ENCODE measurements around the gene AFAP1. TPM values are rescaled to one million over a fixed set of nuclear protein-coding genes. Genes with fewer than 3 reads are reported as not detected.

The AFAP1 gene
- polyA plus RNA-seq, 1 donor (not counting 4 experiments of a cell fraction or from before 2014, with no cell fraction given): 7.6 TPM

- no peaks in the 10 kb centered on the region for H3K9me3 ChIP-seq (ENCODE audit: control insufficient read depth, low read depth, low read length)
- no peak overlapping the region for H3K27ac ChIP-seq (ENCODE audit: control insufficient read depth, insufficient read depth, low read length)
- H3K9ac ChIP-seq (ENCODE audit: control insufficient read depth, extremely low read depth, insufficient read depth, low read length): no peak overlapping the region
- H2AFZ ChIP-seq (ENCODE audit: control insufficient read depth, low read length): no peak overlapping the region
- no peaks in the 10 kb centered on the region for H4K20me1 ChIP-seq (ENCODE audit: control insufficient read depth, extremely low read depth, insufficient read depth, low read length)
- TF ChIP-seq EZH2 (IDR thresholded peaks at IDR 0.05; ENCODE audit: low read length): no peak
- TF ChIP-seq, protein P1, sequence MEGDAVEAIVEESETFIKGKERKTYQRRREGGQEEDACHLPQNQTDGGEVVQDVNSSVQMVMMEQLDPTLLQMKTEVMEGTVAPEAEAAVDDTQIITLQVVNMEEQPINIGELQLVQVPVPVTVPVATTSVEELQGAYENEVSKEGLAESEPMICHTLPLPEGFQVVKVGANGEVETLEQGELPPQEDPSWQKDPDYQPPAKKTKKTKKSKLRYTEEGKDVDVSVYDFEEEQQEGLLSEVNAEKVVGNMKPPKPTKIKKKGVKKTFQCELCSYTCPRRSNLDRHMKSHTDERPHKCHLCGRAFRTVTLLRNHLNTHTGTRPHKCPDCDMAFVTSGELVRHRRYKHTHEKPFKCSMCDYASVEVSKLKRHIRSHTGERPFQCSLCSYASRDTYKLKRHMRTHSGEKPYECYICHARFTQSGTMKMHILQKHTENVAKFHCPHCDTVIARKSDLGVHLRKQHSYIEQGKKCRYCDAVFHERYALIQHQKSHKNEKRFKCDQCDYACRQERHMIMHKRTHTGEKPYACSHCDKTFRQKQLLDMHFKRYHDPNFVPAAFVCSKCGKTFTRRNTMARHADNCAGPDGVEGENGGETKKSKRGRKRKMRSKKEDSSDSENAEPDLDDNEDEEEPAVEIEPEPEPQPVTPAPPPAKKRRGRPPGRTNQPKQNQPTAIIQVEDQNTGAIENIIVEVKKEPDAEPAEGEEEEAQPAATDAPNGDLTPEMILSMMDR (optimal IDR thresholded peaks at IDR 0.05 in 1 of 3, IDR thresholded peaks at IDR 0.05 in 1 of 3, conservative IDR thresholded peaks at IDR 0.05 in 1 of 3; ENCODE audit: extremely low read depth in 1 of 3, insufficient read depth in 2 of 3, low read length in 3 of 3): no peak
- no peak overlapping the region for H3K4me2 ChIP-seq (ENCODE audit: control insufficient read depth, extremely low read depth, insufficient read depth, low read depth, low read length)
- H3K36me3 ChIP-seq (ENCODE audit: control insufficient read depth in 2 of 2, extremely low read depth in 1 of 2, insufficient read depth in 2 of 2, low read length in 2 of 2): peaks cover 2 to 10% of the 10 kb centered on the region in 2 experiments
- H3K4me3 ChIP-seq (ENCODE audit: control insufficient read depth in 2 of 3, extremely low read depth in 1 of 3, insufficient read depth in 2 of 3, low read depth in 1 of 3, low read length in 3 of 3): no peak overlapping the region
- no peaks in the 10 kb centered on the region for H3K79me2 ChIP-seq (ENCODE audit: control insufficient read depth, insufficient read depth, low read length)
- H3K27me3 ChIP-seq (ENCODE audit: control insufficient read depth, extremely low read depth, insufficient read depth, low read length): no peaks in the 10 kb centered on the region
- dilution Hi-C loops (cut with MboI; ENCODE audit: extremely low pct_ligation_motif_present, low sequenced_read_pairs): no loop called here
- no peak for FAIRE-seq
- DNase-seq (ENCODE audit: low read depth, low spot score): no peak
- no peaks in the 10 kb centered on the region for H3K9me1 ChIP-seq (ENCODE audit: control insufficient read depth, extremely low read depth, insufficient read depth, low read length)
- H3K4me1 ChIP-seq (ENCODE audit: control insufficient read depth, extremely low read depth, insufficient read depth, low read length): peaks cover 10% of the 10 kb centered on the region
These were observed 113.3 kb downstream of the AFAP1 start for GRCh38 chr4:7826176-7826908.

DNA sequence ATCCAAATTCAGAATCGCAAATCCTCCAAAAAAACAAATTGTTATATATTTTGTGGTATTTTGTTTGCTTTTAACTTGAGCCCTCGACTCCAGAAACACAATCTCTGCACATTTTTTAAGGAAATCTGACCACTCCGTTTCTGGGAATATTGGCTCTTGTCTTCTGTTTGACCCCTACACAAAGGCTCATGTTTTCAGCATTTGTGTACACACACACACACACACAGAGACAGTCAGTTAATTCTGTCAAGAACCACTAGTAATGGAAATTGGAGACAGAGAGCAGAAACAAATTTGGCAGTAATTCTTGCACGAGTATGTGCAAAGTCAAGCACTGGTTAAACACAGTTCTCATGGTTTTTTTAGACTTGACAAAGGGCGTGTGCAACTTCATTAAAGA, 115.4 kb downstream of the AFAP1 start:
- H3K27ac ChIP-seq (ENCODE audit: control insufficient read depth, insufficient read depth, low read length): no peak overlapping the region
- dilution Hi-C loops (cut with MboI; ENCODE audit: extremely low pct_ligation_motif_present, low sequenced_read_pairs): no loop called here
- H3K9me1 ChIP-seq (ENCODE audit: control insufficient read depth, extremely low read depth, insufficient read depth, low read length): no peaks in the 10 kb centered on the region
- H3K27me3 ChIP-seq (ENCODE audit: control insufficient read depth, extremely low read depth, insufficient read depth, low read length): no peaks in the 10 kb centered on the region
- H3K9me3 ChIP-seq (ENCODE audit: control insufficient read depth, low read depth, low read length): no peaks in the 10 kb centered on the region
- H3K36me3 ChIP-seq (ENCODE audit: control insufficient read depth in 2 of 2, extremely low read depth in 1 of 2, insufficient read depth in 2 of 2, low read length in 2 of 2): peaks cover 0 to 14% of the 10 kb centered on the region in 2 experiments
- H4K20me1 ChIP-seq (ENCODE audit: control insufficient read depth, extremely low read depth, insufficient read depth, low read length): no peaks in the 10 kb centered on the region
- DNase-seq (ENCODE audit: low read depth, low spot score) (no peak), FAIRE-seq (no peak)
- no peak overlapping the region for H2AFZ ChIP-seq (ENCODE audit: control insufficient read depth, low read length)
- peaks cover 10% of the 10 kb centered on the region for H3K4me1 ChIP-seq (ENCODE audit: control insufficient read depth, extremely low read depth, insufficient read depth, low read length)
- no peak overlapping the region for H3K4me3 ChIP-seq (ENCODE audit: control insufficient read depth in 2 of 3, extremely low read depth in 1 of 3, insufficient read depth in 2 of 3, low read depth in 1 of 3, low read length in 3 of 3)
- no peak overlapping the region for H3K9ac ChIP-seq (ENCODE audit: control insufficient read depth, extremely low read depth, insufficient read depth, low read length)
- H3K4me2 ChIP-seq (ENCODE audit: control insufficient read depth, extremely low read depth, insufficient read depth, low read depth, low read length): no peak overlapping the region
- H3K79me2 ChIP-seq (ENCODE audit: control insufficient read depth, insufficient read depth, low read length): no peaks in the 10 kb centered on the region
- no peak for TF ChIP-seq EZH2 (IDR thresholded peaks at IDR 0.05; ENCODE audit: low read length)
- TF ChIP-seq, protein P1 (optimal IDR thresholded peaks at IDR 0.05 in 1 of 3, IDR thresholded peaks at IDR 0.05 in 1 of 3, conservative IDR thresholded peaks at IDR 0.05 in 1 of 3; ENCODE audit: extremely low read depth in 1 of 3, insufficient read depth in 2 of 3, low read length in 3 of 3): no peak
